Activated CD8-positive, alpha-beta memory T cell treated with anti-CD3 and anti-CD28 coated beads for 4 hours (primary cell): ENCODE results near the gene PPP2R1A.
A peak's percentile ranks its signal among the peaks of the same experiment; 100 is the strongest.

Source experiments
- DNase-seq, 2 donors: peaks; one replicate each; pipeline ENCODE4 v3.0.0-alpha.2; 2020; ENCODE audit warnings: low read depth in 2 of 2

The PPP2R1A gene

DNA sequence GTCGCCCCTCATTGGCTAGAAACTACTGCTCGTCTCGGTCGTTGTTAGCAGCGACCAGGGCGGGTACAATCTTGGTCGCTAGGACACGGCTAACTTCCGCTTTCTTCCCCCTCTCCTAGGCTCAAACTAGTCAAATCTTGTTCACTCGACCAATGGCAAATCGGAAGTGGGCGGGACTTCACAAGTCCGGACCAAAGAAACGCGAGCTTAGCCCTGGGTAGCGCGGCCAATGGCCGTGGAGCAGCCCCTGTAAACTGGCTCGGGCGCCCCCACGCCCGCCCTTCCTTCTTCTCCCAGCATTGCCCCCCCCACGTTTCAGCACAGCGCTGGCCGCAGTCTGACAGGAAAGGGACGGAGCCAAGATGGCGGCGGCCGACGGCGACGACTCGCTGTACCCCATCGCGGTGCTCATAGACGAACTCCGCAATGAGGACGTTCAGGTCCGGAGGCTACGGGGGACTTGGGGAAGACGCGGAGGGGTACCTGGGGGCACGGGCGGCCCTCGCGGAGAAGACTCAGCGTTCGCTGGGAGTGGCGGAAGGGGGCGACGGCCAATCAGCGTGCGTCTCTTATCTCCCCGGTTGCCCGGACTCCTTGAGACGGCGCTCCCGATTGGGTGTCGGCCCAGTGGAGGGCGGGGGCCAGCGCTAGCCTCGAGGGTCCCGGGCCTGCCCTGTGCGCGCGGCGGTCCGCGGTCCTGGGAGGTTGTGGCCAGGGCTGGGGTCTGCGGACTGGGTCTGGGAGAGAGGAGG, at the start of gene PPP2R1A:
Gene PPP2R1A, plus strand, starts transcription at position 318 of the 752 bp plus-strand sequence. Its CDS starts 45 bp downstream, at position 363.
- DNase-seq = peak; percentile 95 to 99

DNA sequence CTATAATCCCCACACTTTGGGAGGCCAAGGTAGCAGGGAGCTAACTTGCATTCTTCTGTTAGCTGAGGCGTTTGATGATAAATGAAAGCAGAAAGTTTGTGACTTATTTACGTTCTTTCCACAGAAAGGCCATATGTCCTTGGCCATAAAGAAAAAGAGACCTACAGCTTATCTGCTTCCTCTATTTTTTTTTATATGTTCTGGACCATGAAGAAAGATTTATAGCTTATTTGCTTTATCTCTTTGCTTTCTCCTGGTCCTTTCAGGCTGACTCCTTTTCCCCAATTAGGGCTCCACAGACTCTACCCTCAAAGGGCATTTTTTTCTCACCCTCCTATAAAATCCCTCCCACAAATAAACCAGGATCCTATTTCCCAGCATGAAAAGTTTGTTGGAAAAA, 48.6 kb upstream of the PPP2R1A start:
- DNase-seq = no peak

- DNase-seq = no peak
These were observed 47.8 kb upstream of the PPP2R1A start for GRCh38 chr19:52142001-52142595.

GRCh38 chr19:52148256-52148655, 41.6 kb upstream of the PPP2R1A start:
- no peak for DNase-seq

GRCh38 chr19:52155596-52156359, 34.1 kb upstream of the PPP2R1A start:
- DNase-seq = no peak

DNA sequence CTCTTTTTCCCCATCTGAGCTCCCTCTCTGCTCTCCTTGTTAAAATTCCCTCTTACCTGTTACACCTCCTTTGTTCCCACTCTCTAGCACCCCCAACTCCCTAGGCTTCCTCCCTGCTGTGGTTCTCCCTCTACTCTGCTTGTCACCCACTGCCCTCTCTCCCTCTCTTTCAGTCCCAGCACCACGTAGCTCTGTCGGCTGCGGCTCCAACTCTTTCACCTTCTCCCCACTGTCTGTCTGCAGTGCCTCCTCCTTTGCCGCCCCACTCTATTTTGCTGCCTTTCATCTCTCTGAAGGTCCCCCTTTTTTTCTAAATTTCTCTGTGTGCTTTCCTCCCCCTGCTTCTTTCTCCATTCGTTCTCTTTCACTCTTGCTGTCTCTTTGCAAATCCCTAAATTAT, 19.5 kb upstream of the PPP2R1A start:
- DNase-seq = no peak

DNA sequence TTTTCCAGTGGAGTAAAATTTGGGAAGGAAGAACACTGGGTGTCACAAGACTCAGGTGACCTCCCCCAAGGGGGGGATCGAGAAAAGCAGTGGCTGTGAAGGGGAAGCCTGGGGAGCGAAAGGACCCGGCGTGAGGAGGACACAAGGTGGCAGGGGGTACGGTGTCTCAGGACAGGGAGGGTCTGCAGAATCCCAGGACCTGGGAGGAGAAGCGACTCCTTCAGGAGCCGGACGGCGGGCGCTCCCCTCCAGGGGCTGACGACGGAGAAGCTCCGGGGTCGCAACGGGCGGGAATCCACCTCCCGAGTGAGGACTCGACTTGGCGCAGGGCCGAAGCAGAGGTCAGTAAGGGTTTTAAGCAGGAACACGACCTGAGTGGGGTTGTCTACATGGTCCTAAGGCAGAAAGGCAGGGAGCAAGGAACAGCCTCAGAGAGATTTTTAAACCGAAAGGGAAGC, 19.0 kb upstream of the PPP2R1A start:
- no peak for DNase-seq

GRCh38 chr19:52171321-52172169, 18.3 kb upstream of the PPP2R1A start, which contains the start of gene ZNF836:
Gene ZNF836, minus strand, starts transcription at chr19:52171621. Its CDS starts 3,549 bp downstream, at chr19:52168072.
- peak; percentile 81 to 84 for DNase-seq

- DNase-seq = no peak
These were observed 17.5 kb upstream of the PPP2R1A start for GRCh38 chr19:52172347-52172746.

DNA sequence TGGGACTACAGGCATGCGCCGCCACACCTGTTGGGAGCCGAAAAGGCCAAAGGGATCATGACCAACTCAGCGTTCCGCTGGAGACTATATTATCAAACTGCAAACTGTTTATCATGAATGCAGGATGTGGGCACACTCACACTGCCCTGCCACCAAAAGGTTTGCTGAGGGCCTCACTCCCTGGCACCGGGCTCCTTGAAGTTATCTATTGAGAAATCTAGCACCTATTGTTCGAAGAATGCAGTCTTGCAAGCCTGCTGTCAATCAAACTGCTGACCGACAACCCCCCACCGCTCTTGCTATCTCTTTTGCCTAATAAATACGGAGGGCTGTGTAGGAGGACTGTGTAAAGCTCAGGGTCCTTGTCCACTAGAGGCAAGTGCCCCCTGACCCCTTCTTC, 13.3 kb upstream of the PPP2R1A start:
- no peak for DNase-seq

- DNase-seq = no peak
These were observed 2.4 kb upstream of the PPP2R1A start for GRCh38 chr19:52187407-52187806.

GRCh38 chr19:52188822-52189734, 774 bp upstream of the PPP2R1A start:
- DNase-seq = no peak

DNA sequence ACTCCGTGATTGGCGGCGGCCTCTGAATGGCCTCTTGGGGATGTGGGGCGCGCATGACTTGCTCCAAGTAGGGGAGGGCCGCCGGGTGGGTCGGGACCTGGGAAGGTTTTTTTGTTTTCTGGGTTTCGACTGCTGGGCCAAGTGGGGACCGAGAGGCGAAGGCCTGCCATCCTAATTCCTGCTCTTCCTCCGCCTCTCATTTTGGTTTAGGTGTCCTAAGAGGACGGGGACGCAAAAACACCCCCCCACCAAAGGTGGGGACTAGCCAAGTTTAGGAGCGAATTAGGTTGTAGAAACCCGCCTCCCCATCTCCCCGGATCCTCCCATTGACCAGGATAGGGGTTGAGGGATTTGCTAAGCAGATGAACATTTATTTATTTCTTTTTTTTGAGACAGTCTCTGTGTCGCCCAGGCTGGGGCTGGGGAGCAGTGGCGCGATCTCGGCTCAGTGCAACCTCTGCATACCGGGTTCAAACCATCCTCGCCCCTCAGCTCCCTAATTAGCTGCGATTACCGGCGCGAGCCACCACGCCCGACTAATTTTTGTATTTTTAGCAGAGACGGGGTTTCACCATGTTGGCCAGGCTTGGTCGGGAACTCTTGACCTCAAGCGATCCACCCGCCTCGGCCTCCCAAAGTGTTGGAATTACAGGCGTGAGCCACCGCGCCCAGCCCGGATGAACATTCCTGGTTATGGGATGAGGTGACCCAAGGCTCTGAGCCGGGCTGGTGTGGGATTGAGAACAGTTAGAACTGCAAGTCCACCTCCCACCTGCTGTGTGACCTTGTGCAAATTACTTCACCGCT, 838 bp downstream of the PPP2R1A start:
- DNase-seq = no peak

DNA sequence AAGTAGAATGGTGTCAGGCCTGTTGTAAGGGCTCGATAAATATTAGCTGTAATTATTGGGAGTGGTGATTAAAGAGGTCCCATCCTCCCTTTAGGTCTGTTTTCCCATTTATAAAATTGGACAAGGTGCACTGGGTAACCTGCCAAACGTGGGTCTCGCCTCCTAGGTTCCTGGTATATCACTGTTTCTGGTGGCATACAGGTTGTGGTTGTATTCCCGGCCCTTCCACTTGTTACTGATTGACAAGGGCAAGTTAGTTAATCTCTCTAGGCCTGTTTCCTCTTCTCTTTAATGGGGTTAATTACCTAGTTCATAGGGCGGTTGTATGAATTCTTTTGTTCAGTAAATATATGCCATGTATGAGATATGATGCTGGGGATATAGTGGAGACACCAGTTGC, 1.5 kb downstream of the PPP2R1A start:
- DNase-seq = no peak

- DNase-seq = no peak
These were observed 2.1 kb downstream of the PPP2R1A start for GRCh38 chr19:52191951-52192350.

- no peak for DNase-seq
These were observed 6.6 kb downstream of the PPP2R1A start for GRCh38 chr19:52196256-52196967.

DNA sequence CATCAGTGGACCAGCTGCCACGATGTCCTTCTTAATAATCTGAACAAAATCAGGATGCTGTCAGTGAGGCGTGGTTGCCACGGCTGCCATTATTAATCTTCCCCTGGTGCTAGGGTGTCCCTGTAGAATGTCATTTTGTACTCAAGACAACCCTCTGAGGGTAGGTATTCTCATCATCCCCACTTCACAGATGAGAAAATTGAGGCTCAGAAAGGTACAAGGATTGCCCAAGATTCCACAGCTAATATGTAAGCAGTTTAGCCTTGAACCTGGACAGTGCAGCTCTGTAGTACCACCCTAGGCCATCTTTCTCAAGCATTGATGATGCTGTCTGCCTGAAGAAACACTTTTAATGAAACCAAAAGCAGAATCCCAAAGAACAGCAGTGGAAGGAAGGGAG, 8.1 kb downstream of the PPP2R1A start:
- no peak for DNase-seq

- no peak for DNase-seq
These were observed 8.8 kb downstream of the PPP2R1A start for GRCh38 chr19:52198678-52199077.

- DNase-seq = no peak
These were observed 10.2 kb downstream of the PPP2R1A start for GRCh38 chr19:52200044-52200443.
